ENCODE results near the gene C12orf57. TPM values are rescaled to one million over a fixed set of nuclear protein-coding genes. Genes with fewer than 3 reads are reported as not detected.

C12orf57 gene
- total and polyA plus RNA-seq, 2 of the 8 experiments (the other 6 are each of a cell fraction or from before 2014, with no cell fraction given), result 174 to 993 TPM

DNA sequence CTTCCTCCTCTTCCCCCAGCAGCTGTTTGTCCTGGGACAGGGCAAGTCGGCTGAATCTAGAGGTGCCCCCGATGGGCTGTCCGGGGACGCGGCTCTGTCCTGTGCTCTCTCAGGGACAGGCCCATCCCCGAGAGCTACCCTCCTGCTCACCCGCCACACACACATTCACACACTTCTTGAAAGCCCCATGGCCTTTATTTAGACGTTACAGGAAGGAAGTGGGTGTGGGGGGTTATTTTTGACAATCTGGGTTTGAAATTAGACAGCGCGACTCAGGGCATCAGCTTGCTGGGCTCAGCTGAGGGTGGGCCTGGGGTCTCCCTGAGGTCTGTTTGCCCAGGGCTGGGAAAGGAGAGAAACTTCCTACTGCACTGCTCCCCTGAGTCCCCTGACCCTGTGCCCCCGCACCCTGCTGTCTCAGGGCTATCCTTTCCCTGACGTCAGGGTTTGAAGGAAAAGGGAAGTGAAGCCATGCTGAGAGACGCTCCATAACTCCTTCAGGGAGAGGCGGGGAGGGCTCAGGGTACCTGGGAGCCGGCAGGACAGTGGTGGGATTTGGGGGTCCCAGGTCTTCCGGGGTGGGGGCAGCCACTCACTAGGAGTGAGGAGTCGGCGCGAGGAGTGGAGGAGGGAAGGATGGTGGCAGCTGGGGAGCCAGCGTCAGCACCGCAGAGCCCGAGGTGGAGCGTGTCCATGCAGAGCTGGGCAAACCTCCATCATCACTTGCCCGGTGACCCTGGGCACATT is 15.4 kb downstream of the C12orf57 start:
- Histone ChIP-seq H2BK12ac (ENCODE audit: low read depth, low read length) (peak overlapping the region; percentile 27; the same call in 1 of the 2 replicates), H3K9me3 (ENCODE audit: insufficient read depth in 2 of 2, low read depth in 1 of 2, low read length in 1 of 2) (no peaks in the 10 kb centered on the region), H2AK5ac (ENCODE audit: low read depth, low read length) (no peak overlapping the region), H3K27me3 (replicated peaks in 1 of 4; ENCODE audit: control insufficient read depth in 3 of 4, extremely low read depth in 1 of 4, insufficient read depth in 3 of 4, low read length in 3 of 4) (no peaks in the 10 kb centered on the region), H3K56ac (replicated peaks; ENCODE audit: insufficient read length, low read depth, low read length) (no peak overlapping the region), H3K18ac (ENCODE audit: extremely low read depth, low read length) (no peak overlapping the region), H4K20me1 (replicated peaks in 1 of 2; ENCODE audit: control insufficient read depth in 1 of 2, insufficient read depth in 2 of 2, low read length in 2 of 2) (no peaks in the 10 kb centered on the region), H2AFZ (ENCODE audit: low read length) (no peak overlapping the region), H4K91ac (replicated peaks; ENCODE audit: insufficient read length, low read length) (peak overlapping the region; percentile 15), H4K5ac (ENCODE audit: insufficient read length, low read depth, low read length) (no peak overlapping the region), H3K4me1 (replicated peaks in 1 of 4; ENCODE audit: control insufficient read depth in 3 of 4, insufficient read depth in 4 of 4, low read length in 3 of 4) (peaks cover 5 to 30% (median 22%) of the 10 kb centered on the region in 4 experiments), H3K14ac (ENCODE audit: insufficient read length) (no peak overlapping the region), H3K9ac (replicated peaks in 1 of 4; ENCODE audit: extremely low read depth in 1 of 4, low read depth in 3 of 4, low read length in 3 of 4) (no peak overlapping the region), H2BK5ac (ENCODE audit: low read depth, low read length) (no peak overlapping the region), H4K8ac (ENCODE audit: extremely low read depth, insufficient read depth, low read length) (no peak overlapping the region), H3K23ac (ENCODE audit: insufficient read length) (no peak overlapping the region), H2BK20ac (ENCODE audit: low read length) (no peak overlapping the region), H3K79me1 (ENCODE audit: low read depth, low read length) (no peaks in the 10 kb centered on the region), H3K27ac (ENCODE audit: low read depth, low read length) (no peak overlapping the region), H3K36me3 (ENCODE audit: control insufficient read depth in 2 of 4, insufficient read depth in 4 of 4, low read length in 3 of 4) (no peaks in the 10 kb centered on the region; a peak in 1 of 8 replicates), H3K4me2 (ENCODE audit: insufficient read depth in 1 of 2, low read depth in 2 of 2, low read length in 2 of 2) (no peak overlapping the region), H3K23me2 (ENCODE audit: low read depth, low read length) (peaks cover 16% of the 10 kb centered on the region; the same call in 1 of the 2 replicates), H2BK120ac (replicated peaks; ENCODE audit: low read depth, low read length) (no peak overlapping the region), H3K79me2 (ENCODE audit: control insufficient read depth in 1 of 2, insufficient read depth in 2 of 2, low read length in 2 of 2) (peaks cover 0 to 11% of the 10 kb centered on the region in 2 experiments; a peak in 2 of 4 replicates), H3K4ac (replicated peaks; ENCODE audit: insufficient read length, low read depth, low read length) (no peak overlapping the region), H3K4me3 (ENCODE audit: extremely low read depth in 1 of 4, insufficient read depth in 2 of 4, low read depth in 3 of 4, low read length in 4 of 4) (no peak overlapping the region), H2BK15ac (ENCODE audit: low read length) (no peak overlapping the region)
- FAIRE-seq, result no peak
- ChIA-PET CTCF (ENCODE audit: partially characterized antibody) (interaction anchor here (0.7 to 12.2 kb wide), 12 partner anchors 7 to 151 kb away, joined by 3 to 277 read pairs (median 8); partner anchors contain the start of genes C12orf57, PHB2, PTPN6 and RNU7-1), POLR2A (ENCODE audit: partially characterized antibody) (interaction anchor here (0.9 to 44.0 kb wide), 5 partner anchors 10 to 149 kb away, joined by 3 to 1596 read pairs (median 87); partner anchors contain the start of genes ATN1, C12orf57, EMG1 and PHB2)
- WGBS, 2 experiments (ENCODE audit: extremely low coverage in 1 of 2, insufficient coverage in 1 of 2, insufficient read length in 1 of 2, insufficient replicate concordance in 2 of 2, low coverage in 1 of 2, low lambda C conversion rate in 2 of 2, missing lambda C conversion rate in 1 of 2), result 90% methylated on average over 24 of the region's 24 CpGs; no CpG with 5 or more reads in 1 of the 2 experiments
- no peak for DNase-seq (ENCODE audit: low read depth in 1 of 2, low spot score in 2 of 2)
- TF ChIP-seq RFX5 (IDR thresholded peaks at IDR 0.05; ENCODE audit: borderline replicate concordance, low read depth, low read length), result no peak
- TF ChIP-seq SAP30 (IDR thresholded peaks at IDR 0.05; ENCODE audit: insufficient read depth, insufficient replicate concordance, low read length), result no peak
- no peak for TF ChIP-seq ASH2L (IDR thresholded peaks at IDR 0.05; ENCODE audit: low read length)
- TF ChIP-seq CREB1 (IDR thresholded peaks at IDR 0.05), result no peak
- TF ChIP-seq KDM4A (IDR thresholded peaks at IDR 0.05; ENCODE audit: low read depth, low read length, severe bottlenecking), result no peak
- TF ChIP-seq JUND (IDR thresholded peaks at IDR 0.05; ENCODE audit: low read length), result no peak
- no peak for TF ChIP-seq RBBP5 (IDR thresholded peaks at IDR 0.05; ENCODE audit: borderline replicate concordance, low read depth, low read length)
- no peak for TF ChIP-seq MAFK (IDR thresholded peaks at IDR 0.05; ENCODE audit: low read depth, low read length)
- no peak for TF ChIP-seq SP4 (IDR thresholded peaks at IDR 0.05; ENCODE audit: low read length)
- no peak for TF ChIP-seq POLR2AphosphoS5 (IDR thresholded peaks at IDR 0.05; ENCODE audit: low read depth, low read length)
- no peak for TF ChIP-seq YY1 (IDR thresholded peaks at IDR 0.05; ENCODE audit: low read depth, low read length)
- no peak for TF ChIP-seq CHD2 (IDR thresholded peaks at IDR 0.05; ENCODE audit: low read length)
- no peak for TF ChIP-seq TCF12 (IDR thresholded peaks at IDR 0.05; ENCODE audit: low read depth, low read length)
- TF ChIP-seq CEBPB (IDR thresholded peaks at IDR 0.05; ENCODE audit: low read depth, low read length), result no peak

Data from H1 (cell line).